Endothelial cell of umbilical vein (primary cell): ENCODE measurements around the gene CNTNAP2. TPM values are rescaled to one million over a fixed set of nuclear protein-coding genes. Genes with fewer than 3 reads are reported as not detected.

Source experiments
- BruUV-seq: library from RNA; stranded (reverse); fragments of 400-500 nt; replicated peaks from 2 replicates; lab custom pipeline; 2021; lab: Mats Ljungman, UMichigan
- CTCF ChIA-PET: fragments of 300-600, 350-600 bp; sonication (Branson Sonifier 250); formaldehyde crosslinking; loops from one replicate; lab custom pipeline; 2021; ENCODE audit warnings: antibody characterized with exemption, inconsistent platforms; lab: Charles Lee
- POLR2A ChIA-PET: fragments of 300-600, 350-600 bp; sonication (Branson Sonifier 250); formaldehyde crosslinking; loops from one replicate; lab custom pipeline; 2021; ENCODE audit warnings: antibody characterized with exemption, inconsistent platforms; lab: Charles Lee
- DNase-seq: peaks from one replicate; pipeline ENCODE4 v3.0.0-alpha.2; 2011; ENCODE audit warnings: low read depth, low spot score
- FAIRE-seq: peaks from 2 replicates; lab custom pipeline; 2011; peaks lifted over from hg19 to GRCh38; lab: Jason Lieb, UNC
- H2AFZ ChIP-seq: 2 replicates; pipeline ENCODE4 v1.6.0; 2012; ENCODE audit warnings: low read depth, low read length, control low read depth, inconsistent platforms
- H3K27ac ChIP-seq: 2 replicates; pipeline ENCODE4 v1.5.1; 2011; ENCODE audit warnings: low read depth, mild to moderate bottlenecking, control low read depth, low read length, moderate library complexity; ENCODE audit not compliant: insufficient read depth
- H3K27me3 ChIP-seq, 2 experiments: 2 replicates each; pipeline versions ENCODE4 v1.6.0 to v1.6.1; 2011; ENCODE audit warnings: low read length in 2 of 2, mixed read lengths in 1 of 2; ENCODE audit not compliant: control insufficient read depth in 2 of 2, insufficient read depth in 2 of 2
- H3K36me3 ChIP-seq, 2 experiments: 2 replicates in 1 of 2; 3 replicates in 1 of 2; pipeline ENCODE4 v1.5.1; 2011; ENCODE audit warnings: low read length in 2 of 2, mild to moderate bottlenecking in 1 of 2, moderate library complexity in 1 of 2; ENCODE audit not compliant: control insufficient read depth in 2 of 2, insufficient read depth in 2 of 2; ENCODE audit errors: extremely low read depth in 1 of 2
- H3K4me1 ChIP-seq: 3 replicates; pipeline ENCODE4 v1.5.1; 2011; ENCODE audit warnings: mild to moderate bottlenecking, low read length; ENCODE audit not compliant: control insufficient read depth, insufficient read depth; ENCODE audit errors: extremely low read depth
- H3K4me2 ChIP-seq: 2 replicates; pipeline ENCODE4 v1.6.1; 2011; ENCODE audit warnings: low read length, control low read depth, mixed read lengths; ENCODE audit not compliant: insufficient read depth
- H3K4me3 ChIP-seq, 3 experiments: fragments of 200-600 bp in 1 of 3; sonication (generic), shearing (Covaris generic) in 1 of 3; replicated peaks in 1 of 3; 2 replicates each; pipeline ENCODE4 v1.5.1; 2011 to 2016; ENCODE audit warnings: control low read depth in 3 of 3, low read length in 3 of 3, mild to moderate bottlenecking in 2 of 3, inconsistent platforms in 1 of 3, low read depth in 1 of 3, moderate library complexity in 1 of 3; ENCODE audit not compliant: insufficient read depth in 1 of 3
- H3K79me2 ChIP-seq: 2 replicates; pipeline ENCODE4 v1.6.0; 2012; ENCODE audit warnings: low read length, inconsistent platforms; ENCODE audit not compliant: control insufficient read depth, insufficient read depth
- H3K9ac ChIP-seq: replicated peaks from 2 replicates; pipeline ENCODE3; 2011; ENCODE audit warnings: low read length, control low read depth; ENCODE audit not compliant: insufficient read depth; ENCODE audit errors: extremely low read depth
- H3K9me1 ChIP-seq: replicated peaks from 3 replicates; pipeline ENCODE4 v1.6.0; 2011; ENCODE audit warnings: mild to moderate bottlenecking, low read length; ENCODE audit not compliant: control insufficient read depth, insufficient read depth; ENCODE audit errors: extremely low read depth
- H3K9me3 ChIP-seq: replicated peaks from 2 replicates; pipeline ENCODE4 v1.5.1; 2012; ENCODE audit warnings: low read length, inconsistent platforms; ENCODE audit not compliant: control insufficient read depth, insufficient read depth
- H4K20me1 ChIP-seq: replicated peaks from 2 replicates; pipeline ENCODE3; 2011; ENCODE audit warnings: mild to moderate bottlenecking, low read length; ENCODE audit not compliant: control insufficient read depth, insufficient read depth; ENCODE audit errors: extremely low read depth
- CTCF ChIP-seq, 2 donors: IDR thresholded peaks; 1 replicate in 1 of 2; 2 replicates in 1 of 2; pipeline ENCODE4 v1.5.1; 2011; ENCODE audit warnings: low read length in 2 of 2, mild to moderate bottlenecking in 2 of 2, moderate library complexity in 2 of 2, control low read depth in 1 of 2, inconsistent platforms in 1 of 2, low read depth in 1 of 2; ENCODE audit not compliant: insufficient read depth in 1 of 2; ENCODE audit errors: extremely low read depth in 1 of 2
- EZH2 ChIP-seq: IDR thresholded peaks from 2 replicates; pipeline ENCODE4 v1.6.1; 2012; ENCODE audit warnings: borderline replicate concordance, low read depth, mild to moderate bottlenecking, moderate library complexity, low read length, inconsistent platforms; ENCODE audit not compliant: severe bottlenecking
- FOS ChIP-seq: IDR thresholded peaks from 2 replicates; pipeline ENCODE4 v1.6.1; 2011; ENCODE audit warnings: mild to moderate bottlenecking, low read length, moderate library complexity, borderline replicate concordance; ENCODE audit not compliant: insufficient read depth
- GATA2 ChIP-seq: IDR thresholded peaks from 2 replicates; pipeline ENCODE4 v1.7.0; 2011; ENCODE audit warnings: low read depth, mild to moderate bottlenecking, moderate library complexity, mixed read lengths, low read length; ENCODE audit not compliant: insufficient read length, insufficient read depth
- JUN ChIP-seq: IDR thresholded peaks from 2 replicates; pipeline ENCODE4 v1.6.1; 2011; ENCODE audit warnings: borderline replicate concordance, low read depth; ENCODE audit not compliant: insufficient read length, insufficient read depth
- MYC ChIP-seq: IDR thresholded peaks from one replicate; pipeline ENCODE4 v1.6.1; 2011; ENCODE audit warnings: mild to moderate bottlenecking, low read depth, low read length
- POLR2A ChIP-seq: IDR thresholded peaks from 2 replicates; pipeline ENCODE4 v1.6.1; 2012; ENCODE audit warnings: low read depth, mild to moderate bottlenecking, control low read depth, low read length
- dilution Hi-C: fragments of 300-500 bp; cut with MboI; formaldehyde crosslinking; loops from one replicate; pipeline ENCODE4 v1.15.0; 2019; ENCODE audit warnings: low sequenced_read_pairs; ENCODE audit not compliant: extremely low pct_ligation_motif_present
- intact Hi-C: fragments of 100-400 bp; cut with micrococcal nuclease; formaldehyde crosslinking; loops from one replicate; pipeline ENCODE4 v1.10.0; 2022
- polyA plus RNA-seq, 4 experiments: library from polyadenylated mRNA; depleted of rRNA in 3 of 4; stranded (reverse) in 3 of 4; unstranded in 1 of 4; fragments of >200 nt; gene quantifications; 2 replicates each; pipeline versions ENCODE4 v1.2.1 to v1.2.3, GENCODE V29; 2011 to 2012; ENCODE audit warnings: missing spikeins in 1 of 4
- total RNA-seq: library from RNA; stranded (reverse); gene quantifications from 2 replicates; pipeline ENCODE4 v1.2.3, GENCODE V29; 2021
- TF ChIP-seq, protein P1 (sequence below): IDR thresholded peaks from 2 replicates; pipeline ENCODE4 v1.6.1; 2011; ENCODE audit not compliant: insufficient read depth, insufficient read length

Gene CNTNAP2
- total and polyA plus RNA-seq, 2 donors (not counting 3 experiments of a cell fraction or from before 2014, with no cell fraction given): not detected

DNA sequence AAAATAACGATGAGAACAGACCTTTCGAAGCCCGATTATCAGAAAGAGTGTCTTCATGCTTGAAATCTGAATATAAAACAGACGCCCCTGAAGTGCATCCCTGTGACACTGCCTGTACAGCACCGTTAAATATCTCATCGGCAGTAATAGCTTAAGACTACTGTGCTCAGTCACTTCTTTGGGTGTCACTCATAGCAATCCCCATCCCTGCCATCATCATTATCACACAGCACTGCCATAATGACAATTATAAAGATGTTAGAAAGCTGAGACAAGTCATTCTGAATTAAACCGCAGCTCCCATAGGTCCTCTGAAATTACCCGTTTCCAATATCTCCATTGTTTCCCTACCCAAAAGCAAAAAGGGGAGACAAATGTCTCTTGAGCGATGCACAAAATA is 1906.2 kb downstream of the CNTNAP2 start:
- no TSS peak for BruUV-seq
- Histone ChIP-seq H3K79me2 (no peaks in the 10 kb centered on the region), H3K27ac (no peak overlapping the region), H2AFZ (no peak overlapping the region), H3K9ac (no peak overlapping the region), H3K27me3 (no peaks in the 10 kb centered on the region), H3K4me2 (no peak overlapping the region), H4K20me1 (no peaks in the 10 kb centered on the region), H3K36me3 (no peaks in the 10 kb centered on the region), H3K4me1 (no peaks in the 10 kb centered on the region), H3K9me3 (peaks cover 3% of the 10 kb centered on the region), H3K9me1 (no peaks in the 10 kb centered on the region), H3K4me3 (no peak overlapping the region)
- dilution Hi-C loops (no loop called here), intact Hi-C loops (no loop called here)
- POLR2A ChIA-PET: no interaction called here
- TF ChIP-seq JUN (no peak), MYC (no peak), FOS (no peak), POLR2A (no peak)
- FAIRE-seq (no peak), DNase-seq (no peak)
- CTCF ChIA-PET: no interaction called here

- no peak for TF ChIP-seq GATA2
- no peak for TF ChIP-seq JUN
- TF ChIP-seq, protein P1, sequence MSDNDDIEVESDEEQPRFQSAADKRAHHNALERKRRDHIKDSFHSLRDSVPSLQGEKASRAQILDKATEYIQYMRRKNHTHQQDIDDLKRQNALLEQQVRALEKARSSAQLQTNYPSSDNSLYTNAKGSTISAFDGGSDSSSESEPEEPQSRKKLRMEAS: no peak
- no peak for TF ChIP-seq FOS
- no peak for TF ChIP-seq CTCF (IDR thresholded peaks at IDR 0.05; ENCODE audit: extremely low read depth in 1 of 2, insufficient read depth in 1 of 2, low read depth in 1 of 2, low read length in 2 of 2)
- no peak for TF ChIP-seq POLR2A
- no peak for TF ChIP-seq EZH2
- Histone ChIP-seq H3K27ac (no peak overlapping the region), H3K9ac (no peak overlapping the region), H3K36me3 (no peaks in the 10 kb centered on the region), H3K4me1 (no peaks in the 10 kb centered on the region), H4K20me1 (no peaks in the 10 kb centered on the region), H3K4me2 (no peak overlapping the region), H3K4me3 (no peak overlapping the region), H3K27me3 (no peaks in the 10 kb centered on the region), H3K9me1 (no peaks in the 10 kb centered on the region), H3K79me2 (no peaks in the 10 kb centered on the region), H2AFZ (no peak overlapping the region), H3K9me3 (peaks cover 2% of the 10 kb centered on the region)
- intact Hi-C loops (no loop called here), dilution Hi-C loops (no loop called here)
- CTCF ChIA-PET: no interaction called here
- POLR2A ChIA-PET: no interaction called here
- DNase-seq: no peak
- no TSS peak for BruUV-seq
- FAIRE-seq: no peak
These were observed 1910.1 kb downstream of the CNTNAP2 start for GRCh38 chr7:148026713-148027112.
